Stimulated activated CD8-positive, alpha-beta memory T cell treated with anti-CD3 and anti-CD28 coated beads, Interleukin-4, amount 100 ng/mL, for 4 hours (primary cell): Measurements from ENCODE around the gene NUMBL.
"Not testable (repeated sequence)": the region's sequence is repeated elsewhere in the genome, so short reads cannot be mapped to it uniquely, and the experiment has no call there.

ENCODE experiments used
- DNase-seq, 2 donors: peaks; one replicate each; pipeline ENCODE4 v3.0.0-alpha.2; 2020; ENCODE audit warnings: low read depth in 2 of 2, low spot score in 1 of 2

Gene NUMBL

GRCh38 chr19:40690050-40690692, at the start of gene NUMBL:
NUMBL (minus strand) TSS chr19:40690651; CDS start chr19:40690483, 168 bp downstream.
- DNase-seq: no peak

DNA sequence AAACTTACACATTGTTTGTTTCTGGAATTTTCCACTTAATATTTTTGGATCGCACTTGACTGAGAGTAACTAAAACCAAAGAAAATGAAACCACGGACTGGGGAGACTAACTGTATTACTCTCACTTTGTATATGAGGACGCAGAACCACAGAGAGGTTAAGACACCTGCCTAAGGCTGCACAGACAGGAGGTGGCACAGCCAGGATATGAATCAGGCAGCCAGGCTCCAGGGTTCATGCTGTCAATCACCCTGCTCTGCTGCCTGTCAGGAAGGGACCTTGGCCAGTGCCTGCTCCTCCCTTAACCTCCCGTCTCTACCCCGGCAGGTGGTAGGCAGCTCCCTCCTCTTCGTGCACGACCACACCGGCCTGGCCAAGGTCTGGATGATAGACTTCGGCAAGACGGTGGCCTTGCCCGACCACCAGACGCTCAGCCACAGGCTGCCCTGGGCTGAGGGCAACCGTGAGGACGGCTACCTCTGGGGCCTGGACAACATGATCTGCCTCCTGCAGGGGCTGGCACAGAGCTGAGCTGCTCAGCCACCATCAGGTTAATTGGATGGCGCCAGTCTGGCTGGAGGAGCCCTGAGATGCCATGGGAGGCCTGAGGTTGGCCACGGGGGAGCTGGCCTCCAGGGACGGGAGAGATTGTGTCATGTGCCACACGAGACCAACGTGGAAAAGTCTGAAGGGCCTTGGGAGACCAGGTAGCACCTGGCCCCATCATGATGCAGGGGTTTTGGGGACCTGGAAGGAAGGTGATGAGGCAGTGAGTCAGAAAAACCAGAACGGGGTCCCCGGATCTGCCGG, 48.8 kb upstream of the NUMBL start:
- DNase-seq: no peak

DNA sequence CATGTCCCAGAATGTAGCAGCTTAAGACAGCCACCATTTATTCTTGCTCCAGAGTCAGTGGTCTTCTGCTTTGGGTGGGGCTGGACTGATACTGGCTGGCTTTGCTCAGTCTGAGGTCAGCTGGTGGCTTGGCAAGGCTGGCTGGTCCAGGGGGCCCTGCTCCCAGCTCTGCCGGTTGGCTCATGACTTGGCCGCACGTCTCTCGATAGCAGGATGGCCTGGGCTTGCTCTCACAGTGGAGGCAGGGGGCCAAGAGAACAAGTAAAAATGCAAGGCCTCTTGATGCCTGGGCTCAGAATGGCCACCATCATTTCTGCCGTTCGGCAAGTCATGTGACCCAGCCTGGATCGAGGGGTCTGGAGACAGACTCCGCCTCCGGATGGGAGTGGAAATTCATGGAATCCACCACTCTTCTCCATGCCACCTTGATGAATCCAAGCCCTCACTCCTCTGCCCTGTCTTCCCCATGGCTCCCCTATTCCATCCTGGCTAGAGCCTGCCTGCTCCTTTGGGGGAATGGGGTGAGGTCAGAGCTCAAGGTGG, 46.7 kb upstream of the NUMBL start:
- no peak for DNase-seq

- no peak for DNase-seq
Observed at GRCh38 chr19:40736661-40737060, 46.2 kb upstream of the NUMBL start.

DNA sequence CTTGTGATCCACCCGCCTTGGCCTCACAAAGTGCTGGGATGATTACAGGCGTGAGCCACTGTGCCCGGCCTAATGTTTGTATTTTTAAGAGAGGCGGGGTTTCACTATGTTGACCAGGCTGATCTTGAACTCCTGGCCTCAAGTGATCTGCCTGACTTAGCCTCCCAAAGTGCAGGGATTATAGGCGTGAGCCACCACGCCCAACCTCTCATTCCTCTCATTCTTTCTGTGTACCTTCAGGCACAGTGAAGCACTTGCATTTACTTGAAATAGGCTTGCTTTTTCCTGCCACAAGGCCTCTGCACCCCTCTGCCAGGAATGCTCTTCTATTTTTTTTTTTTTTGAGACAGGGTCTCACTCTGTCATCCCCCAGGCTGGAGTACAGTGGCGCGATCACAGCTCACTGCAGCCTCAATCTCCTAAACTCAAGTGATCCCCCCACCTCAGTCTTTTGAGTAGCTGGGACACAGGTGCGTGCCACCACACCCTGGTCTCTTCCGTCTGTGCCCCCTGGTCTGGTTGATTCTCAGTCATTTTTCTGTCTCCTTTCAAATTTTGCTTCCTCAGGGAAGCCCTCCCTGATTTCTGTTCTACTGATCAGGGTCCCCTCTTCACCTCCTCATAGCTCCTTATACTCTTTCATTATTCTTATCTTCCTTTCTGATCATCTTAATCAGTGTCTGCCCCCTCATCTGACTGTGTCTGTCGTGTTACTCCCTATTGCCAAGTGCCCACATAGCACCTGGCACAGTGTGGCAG, 44.7 kb upstream of the NUMBL start:
- DNase-seq: no peak

- no peak for DNase-seq
Observed at GRCh38 chr19:40733149-40733548, 42.7 kb upstream of the NUMBL start.

- not testable (repeated sequence) for DNase-seq
Observed at GRCh38 chr19:40732304-40732703, 41.9 kb upstream of the NUMBL start.

- not testable (repeated sequence) for DNase-seq
Observed at GRCh38 chr19:40730065-40730464, 39.6 kb upstream of the NUMBL start.

- DNase-seq: no peak
Observed at GRCh38 chr19:40726279-40726678, 35.8 kb upstream of the NUMBL start.

DNA sequence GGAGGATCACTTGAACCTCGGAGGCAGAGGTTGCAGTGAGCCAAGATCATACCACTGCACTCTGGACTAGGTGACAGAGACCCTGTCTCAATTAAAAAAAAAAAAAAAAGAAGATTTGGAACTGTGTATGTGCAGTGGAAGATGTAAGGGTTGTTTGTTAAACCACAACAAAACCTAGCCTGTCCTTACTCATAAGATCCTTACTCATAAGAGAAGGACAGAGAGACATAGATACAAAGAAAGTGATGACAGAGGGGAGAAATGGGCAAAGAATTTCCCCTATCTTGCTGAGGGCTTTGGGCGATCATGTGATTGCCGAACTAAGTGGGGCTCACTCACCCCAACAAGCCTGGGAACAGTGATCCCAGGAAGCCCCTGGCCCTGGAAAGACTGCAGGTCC, 34.4 kb upstream of the NUMBL start:
- no peak for DNase-seq

GRCh38 chr19:40724315-40724714, 33.9 kb upstream of the NUMBL start:
- DNase-seq: no peak

DNA sequence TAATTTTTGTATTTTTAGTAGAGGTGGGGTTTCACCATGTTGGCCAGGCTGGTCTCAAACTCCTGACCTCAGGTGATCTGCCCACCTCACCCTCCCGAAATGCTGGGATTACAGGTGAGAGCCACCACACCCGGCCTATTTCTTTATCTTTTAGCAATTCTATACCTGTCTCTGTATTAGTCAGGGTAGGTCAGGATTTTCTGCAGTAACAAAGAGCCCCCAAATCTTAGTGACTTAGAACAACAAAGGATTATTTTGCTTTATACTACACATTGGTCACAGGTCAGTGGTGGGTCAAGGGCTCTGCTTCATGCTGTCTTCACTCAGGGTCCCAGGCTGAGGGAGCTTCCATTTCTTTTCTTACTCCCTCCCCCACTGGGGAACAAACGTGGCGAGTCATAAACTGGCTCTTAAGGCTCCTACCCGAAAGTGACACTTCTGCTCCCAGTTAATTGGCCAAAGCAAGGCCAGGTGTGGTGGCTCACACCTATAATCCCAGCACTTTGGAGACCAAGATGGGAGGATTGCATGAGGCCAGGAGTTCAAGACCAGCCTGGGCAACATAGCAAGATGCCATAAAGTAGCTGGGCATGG, 33.3 kb upstream of the NUMBL start:
- no peak for DNase-seq

DNA sequence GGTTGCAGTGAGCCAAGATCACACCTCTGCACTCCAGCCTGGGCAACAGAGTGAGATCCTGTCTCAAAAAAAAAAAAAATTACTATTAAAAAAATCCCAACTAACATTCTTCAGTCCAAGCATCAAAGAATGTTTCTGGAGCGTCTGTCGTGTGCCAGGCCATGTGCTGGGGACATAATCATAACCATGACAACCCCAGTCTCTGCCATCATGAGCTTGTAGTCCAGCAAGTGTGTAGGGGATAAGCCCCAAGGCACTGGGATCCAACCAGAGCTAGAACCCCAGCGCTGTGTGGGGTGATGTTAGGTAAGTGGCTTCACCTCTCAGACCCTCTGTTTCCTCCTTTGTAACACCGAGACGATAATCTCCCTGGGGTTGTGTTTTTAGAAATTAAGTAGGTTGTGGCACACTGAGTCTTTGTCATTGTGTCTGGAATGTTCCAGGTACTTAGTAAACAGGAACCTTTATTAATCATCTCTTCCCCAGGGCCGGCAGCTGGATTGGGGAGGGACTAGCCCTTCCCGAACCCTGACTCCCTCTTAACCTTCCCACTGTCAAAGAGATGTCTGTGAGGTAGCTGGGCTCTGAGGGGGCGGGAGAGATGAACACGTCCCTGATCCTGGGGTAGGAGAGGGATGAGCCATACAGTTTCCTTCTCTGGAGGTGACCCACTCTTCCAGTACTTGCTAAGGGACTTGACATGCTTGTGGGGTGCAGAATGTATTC, 31.6 kb upstream of the NUMBL start:
- no peak for DNase-seq

DNA sequence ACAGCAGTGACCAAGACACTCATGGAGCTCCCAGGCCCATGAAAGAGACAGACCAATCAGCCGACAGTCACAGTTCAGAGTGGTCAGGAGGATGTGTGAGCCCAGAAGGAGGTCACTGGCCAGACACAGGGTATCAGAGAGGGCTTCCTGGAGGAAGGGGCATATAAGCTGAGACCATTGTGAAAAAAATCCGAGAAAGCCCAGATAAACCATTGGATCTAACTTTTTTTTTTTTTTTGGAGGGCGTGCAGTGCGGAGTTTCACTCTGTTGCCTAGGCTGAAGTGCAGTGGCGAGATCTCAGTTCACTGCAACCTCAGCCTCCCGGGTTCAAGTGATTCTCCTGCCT, 30.7 kb upstream of the NUMBL start:
- DNase-seq: no peak

- no peak for DNase-seq
Observed at GRCh38 chr19:40719414-40719894, 29.0 kb upstream of the NUMBL start.

GRCh38 chr19:40718774-40719391, 28.4 kb upstream of the NUMBL start:
- no peak for DNase-seq

DNA sequence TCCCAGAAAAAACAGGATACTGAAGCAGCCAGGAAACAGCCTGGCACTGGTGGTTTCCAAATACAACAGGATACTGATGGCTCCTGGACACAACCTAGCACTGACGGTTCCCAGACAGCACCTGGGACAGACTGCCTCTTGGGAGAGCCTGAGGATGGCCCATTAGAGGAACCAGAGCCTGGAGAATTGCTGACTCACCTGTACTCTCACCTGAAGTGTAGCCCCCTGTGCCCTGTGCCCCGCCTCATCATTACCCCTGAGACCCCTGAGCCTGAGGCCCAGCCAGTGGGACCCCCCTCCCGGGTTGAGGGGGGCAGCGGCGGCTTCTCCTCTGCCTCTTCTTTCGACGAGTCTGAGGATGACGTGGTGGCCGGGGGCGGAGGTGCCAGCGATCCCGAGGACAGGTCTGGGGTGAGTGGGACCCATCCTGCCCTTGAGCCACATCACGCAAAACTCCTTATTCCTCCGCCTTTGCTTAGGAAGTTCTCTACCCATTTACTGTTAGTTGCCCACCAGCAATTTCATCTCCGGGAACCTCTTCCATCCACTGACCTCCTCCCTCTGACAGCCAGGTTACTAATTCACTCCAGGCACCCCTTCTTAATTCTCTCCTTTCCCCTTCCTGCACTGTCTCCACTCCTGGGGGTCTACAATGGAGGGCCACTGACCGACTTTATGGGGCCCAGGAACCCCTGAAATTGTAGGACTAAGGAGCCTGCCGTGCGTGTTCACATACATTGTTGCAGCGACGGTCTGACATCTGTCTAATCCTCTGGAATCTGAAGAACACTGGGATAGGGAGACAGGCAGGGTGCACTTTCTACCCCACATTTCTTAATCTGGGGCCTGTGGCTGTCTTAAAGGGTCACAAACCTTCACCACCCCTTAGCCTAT, 27.7 kb upstream of the NUMBL start:
- no peak for DNase-seq

GRCh38 chr19:40717325-40717879, 27.0 kb upstream of the NUMBL start:
- DNase-seq: no peak
